DMS53 treated with DMSO at 0.1 percent for 48 hours (cell line): ENCODE results near the gene CAB39.

Experiments
- DNase-seq: peaks from one replicate; lab custom pipeline; 2025; ENCODE audit not compliant: unreplicated experiment; lab: John Stamatoyannopoulos, UW

Gene CAB39

GRCh38 chr2:230850358-230850658, 137.7 kb downstream of the CAB39 start:
- DNase-seq = no peak

DNA sequence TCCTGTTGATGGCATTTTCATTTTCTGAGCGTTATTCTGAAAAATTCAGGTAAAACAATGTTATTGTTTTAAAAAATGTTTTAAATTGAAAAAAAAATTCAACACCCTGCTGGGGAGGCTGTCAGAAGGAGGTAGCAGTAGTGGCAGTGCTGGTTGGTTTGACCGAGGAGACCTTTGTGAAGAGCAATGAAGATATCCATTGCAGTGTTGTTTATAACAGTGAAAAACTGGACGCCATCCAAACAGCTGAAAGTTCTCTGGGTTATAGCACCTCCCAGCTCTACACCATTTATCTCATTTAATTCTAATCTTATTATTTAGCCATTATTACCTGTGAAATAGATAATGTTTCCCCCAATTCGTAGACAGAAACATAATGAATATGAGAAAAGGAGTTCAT, 139.5 kb downstream of the CAB39 start:
- DNase-seq = no peak

DNA sequence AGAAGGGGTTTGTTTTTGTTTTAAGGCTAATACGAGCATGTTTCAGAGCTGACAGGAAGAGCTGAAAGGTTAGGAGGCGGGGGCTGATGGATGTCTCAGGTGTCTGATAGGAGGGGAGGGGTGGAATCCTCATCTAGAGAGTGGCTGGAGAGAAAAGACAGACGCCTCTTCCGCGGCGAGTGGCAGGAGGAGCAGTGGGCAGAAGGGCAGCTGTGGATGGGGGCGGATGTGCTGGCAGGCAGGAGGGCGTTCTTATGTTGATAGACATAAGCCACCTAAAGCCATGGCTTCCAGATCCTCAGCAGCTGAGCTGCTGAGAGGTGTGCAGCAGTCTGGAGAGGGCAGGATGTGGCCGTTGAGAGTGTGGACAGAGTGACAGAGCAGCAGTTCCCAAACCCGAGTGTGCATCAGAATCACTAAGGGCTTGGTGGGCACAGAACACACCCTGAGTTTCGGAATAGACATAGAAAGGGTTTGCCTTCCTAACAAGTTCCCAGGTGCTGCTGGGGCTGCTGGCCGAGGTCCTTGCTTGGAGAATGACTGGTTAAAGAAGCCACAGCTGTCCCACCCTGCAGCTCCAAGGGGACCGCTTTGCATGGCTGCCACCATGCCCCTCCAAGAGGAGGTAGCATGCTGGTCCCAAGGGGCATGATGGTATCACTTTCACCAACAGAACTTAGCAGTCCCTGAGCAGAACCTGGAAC, 149.1 kb downstream of the CAB39 start:
- DNase-seq = peak; percentile 41

- no peak for DNase-seq
Measured at GRCh38 chr2:230862292-230862691, 149.7 kb downstream of the CAB39 start.

GRCh38 chr2:230863031-230863430, 150.4 kb downstream of the CAB39 start:
- no peak for DNase-seq

GRCh38 chr2:230863442-230864121, 150.9 kb downstream of the CAB39 start:
- DNase-seq = no peak

DNA sequence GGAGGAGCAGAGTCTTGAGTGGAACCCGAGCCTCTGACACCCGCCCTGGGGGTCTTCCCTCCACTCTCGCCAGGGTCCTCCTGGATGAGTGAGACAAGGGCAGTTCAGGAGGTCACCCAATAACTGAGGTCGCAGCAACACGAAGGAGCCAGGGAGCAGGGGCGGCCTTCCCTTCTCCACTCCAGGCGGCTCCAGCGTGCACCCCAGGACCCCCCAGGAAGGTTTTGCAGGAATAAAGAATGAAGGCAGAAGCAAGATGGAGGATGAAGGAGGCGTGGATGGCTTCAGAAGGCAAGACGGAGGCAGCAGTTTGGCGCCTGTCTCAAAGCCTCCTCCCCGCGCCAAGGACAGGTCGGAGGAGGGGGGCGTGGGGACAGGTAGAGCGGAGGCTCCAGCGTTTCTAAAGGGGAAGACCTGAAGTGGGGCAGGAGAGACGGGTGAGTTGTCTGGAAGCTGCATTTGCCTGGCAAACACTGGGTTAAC, 151.5 kb downstream of the CAB39 start:
- DNase-seq = no peak

- DNase-seq = peak; percentile 53
Measured at GRCh38 chr2:230864605-230865306, 152.1 kb downstream of the CAB39 start, which contains the start of gene ITM2C. Gene ITM2C, plus strand, starts transcription at chr2:230864942. Its CDS starts 84 bp downstream, at chr2:230865026.

GRCh38 chr2:230865307-230865765, 152.7 kb downstream of the CAB39 start:
- no peak for DNase-seq

- DNase-seq = no peak
Measured at GRCh38 chr2:230865766-230866755, 153.4 kb downstream of the CAB39 start.

DNA sequence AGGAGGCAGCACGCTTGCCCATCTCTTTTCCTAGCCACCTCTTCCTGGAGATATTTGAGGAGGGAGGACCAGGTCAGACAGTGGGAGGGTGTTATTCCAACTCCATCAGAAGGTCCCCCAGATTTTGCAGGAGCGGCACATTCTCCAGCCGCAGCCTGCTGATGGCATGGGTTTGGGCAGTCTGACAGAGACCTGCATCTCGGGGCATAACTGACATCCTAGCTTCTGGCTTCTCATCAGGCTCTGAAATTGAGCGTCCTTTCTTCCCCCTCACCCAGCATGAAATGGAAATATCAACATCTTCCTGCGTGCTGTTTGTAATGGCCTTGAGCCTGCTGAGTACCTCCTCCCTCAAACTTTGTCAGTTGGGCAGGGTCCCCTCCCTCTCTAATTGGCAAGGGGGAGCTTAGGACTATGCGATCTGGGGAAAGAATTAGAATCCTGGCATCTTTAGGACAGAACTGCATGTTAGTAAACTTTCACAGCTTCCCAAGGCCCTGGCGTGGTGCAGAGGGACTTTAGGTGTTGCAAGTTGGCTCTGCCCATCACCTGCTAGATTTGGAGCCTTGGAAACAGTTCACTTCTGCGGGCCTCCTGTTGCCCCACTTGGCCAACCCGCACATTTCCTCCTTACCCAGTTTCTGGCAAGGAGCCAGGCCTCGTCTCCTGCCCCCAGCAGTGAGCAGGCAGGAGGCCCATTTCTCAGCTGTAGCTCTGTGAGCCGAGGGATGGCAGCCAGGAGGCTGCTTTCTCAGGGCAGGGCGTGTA, 154.3 kb downstream of the CAB39 start:
- DNase-seq = no peak

GRCh38 chr2:230868161-230868946, 155.7 kb downstream of the CAB39 start:
- DNase-seq = no peak

DNA sequence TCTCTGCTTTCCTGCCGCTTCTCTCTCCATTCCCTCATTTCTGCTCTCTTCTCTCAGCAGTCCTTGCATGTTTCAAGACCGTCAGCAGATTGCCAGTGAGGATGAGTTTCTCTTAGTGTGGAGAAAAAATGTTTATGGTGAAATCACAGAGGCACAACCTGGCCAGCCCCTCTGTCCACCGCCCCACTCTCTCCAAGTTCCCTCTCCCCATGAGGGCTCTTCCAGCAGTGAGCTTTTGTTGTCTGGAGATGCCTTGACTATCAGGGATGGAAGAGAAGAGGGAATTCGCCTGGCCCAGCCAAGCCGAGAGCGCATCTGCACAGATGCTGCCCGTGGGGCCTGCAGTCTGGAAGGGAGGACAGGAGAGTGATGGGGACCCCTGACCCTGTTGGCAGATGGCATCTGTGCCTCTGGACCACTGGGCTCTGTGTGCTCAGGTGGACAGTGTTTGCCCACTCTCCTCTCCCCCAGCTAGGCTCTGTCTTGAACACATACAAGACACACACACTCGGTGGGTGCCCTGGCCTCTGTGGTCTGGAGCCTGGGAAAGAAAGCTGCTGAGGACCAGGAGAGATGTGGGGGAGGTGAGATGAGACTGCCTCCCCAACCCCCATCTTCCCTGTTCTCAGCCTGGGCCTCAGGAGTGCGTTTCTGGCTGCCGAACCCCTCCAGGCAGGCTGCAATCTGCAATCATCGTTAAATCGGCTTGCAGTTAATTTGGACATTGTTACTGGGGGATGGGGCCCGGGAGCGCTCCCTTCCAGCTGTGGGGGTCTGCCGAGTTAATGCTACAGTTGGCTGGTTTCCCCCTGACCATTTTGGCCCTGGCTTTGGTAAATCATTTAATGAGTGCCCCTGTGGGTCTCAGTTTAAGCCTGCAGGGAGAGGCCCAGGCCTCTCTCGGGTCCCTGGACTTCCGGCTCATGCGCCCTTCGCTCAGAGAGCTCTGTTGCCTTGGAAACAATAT, 156.6 kb downstream of the CAB39 start:
- no peak for DNase-seq

DNA sequence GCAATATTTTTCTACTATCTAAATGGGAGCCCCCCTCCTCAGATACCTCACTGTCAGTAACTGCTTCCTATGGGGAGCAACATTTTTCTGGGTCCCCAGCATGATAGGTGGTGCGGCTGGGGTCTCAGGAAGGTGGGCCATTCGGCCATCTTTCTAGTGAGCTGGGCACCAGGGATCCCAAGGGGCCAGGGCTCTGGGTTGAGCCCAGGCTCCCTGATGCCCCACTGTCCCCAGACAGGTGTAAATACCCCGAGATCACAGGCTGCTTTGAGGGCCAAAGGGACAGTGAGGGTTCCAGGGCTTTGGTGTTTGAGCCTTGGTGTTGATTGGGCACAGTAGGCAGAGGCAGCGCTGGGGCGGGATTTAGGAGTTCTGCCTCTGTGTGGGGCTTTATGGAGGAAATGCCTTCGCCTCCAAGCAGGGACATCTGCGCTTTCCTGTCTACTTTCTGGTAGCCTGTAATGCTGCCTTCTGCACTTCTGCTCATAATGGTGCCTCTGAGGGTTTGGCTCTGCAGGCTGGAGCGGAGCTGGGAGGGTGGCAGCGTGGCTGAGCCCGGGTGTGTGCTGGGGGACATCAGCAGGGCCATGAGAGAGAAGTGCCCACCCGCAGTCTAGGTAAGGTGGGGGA, 157.4 kb downstream of the CAB39 start:
- no peak for DNase-seq
